Measurements from ENCODE around the gene CIDEB.

DNA sequence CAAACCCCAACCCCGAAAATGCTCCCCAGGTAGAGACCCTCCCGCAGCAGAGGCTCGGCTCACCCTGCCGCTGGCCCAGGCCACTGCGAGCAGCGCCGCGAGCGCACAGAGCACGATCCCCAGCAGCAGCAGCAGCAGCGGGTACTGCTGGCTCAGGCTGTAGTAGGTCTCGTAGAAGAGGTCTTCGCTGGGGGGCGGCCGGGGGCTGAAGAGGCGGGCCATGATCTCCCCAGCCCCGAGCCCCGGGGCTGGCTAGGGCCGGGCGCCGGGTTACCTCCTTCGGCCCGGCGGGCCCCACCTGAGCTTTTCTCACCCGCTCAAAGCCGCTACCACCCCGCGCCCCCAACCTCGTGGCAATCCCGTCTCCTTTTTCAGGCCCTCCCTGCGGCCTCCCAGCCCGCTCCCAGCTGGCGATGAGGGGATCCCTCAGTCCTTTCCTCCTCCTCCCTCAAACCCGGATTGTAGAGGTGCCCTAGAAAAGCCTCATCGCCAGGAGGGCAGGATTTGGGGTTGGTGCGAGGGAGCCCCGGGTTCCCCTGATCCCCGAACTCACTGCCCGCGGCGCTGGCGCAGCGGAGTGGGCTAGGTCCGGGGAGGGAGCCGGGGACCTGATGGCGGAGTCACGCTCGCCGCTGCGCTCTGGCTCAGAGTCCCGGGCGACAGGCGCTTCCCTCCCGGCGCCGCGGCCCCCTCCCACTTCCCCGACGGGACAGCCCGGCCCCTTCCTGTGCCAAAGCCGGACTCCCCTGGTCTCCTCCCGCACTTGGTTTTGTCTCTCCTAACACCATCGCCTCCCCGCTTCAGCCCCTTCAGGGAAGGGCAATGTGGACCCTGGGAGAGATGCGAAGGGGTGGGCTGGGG is 26.9 kb upstream of the CIDEB start, which contains the start of gene ADCY4:
- no peak for TF ChIP-seq CHD2 (IDR thresholded peaks at IDR 0.05; ENCODE audit: low read depth, low read length)
- no peak for TF ChIP-seq ZFYVE20 (CRISPR knock-in tag; IDR thresholded peaks at IDR 0.05; ENCODE audit: borderline replicate concordance, low read depth)
- no peak for TF ChIP-seq CBFB (CRISPR knock-in tag; IDR thresholded peaks at IDR 0.05)
- no peak for TF ChIP-seq NR2F2 (IDR thresholded peaks at IDR 0.05; ENCODE audit: borderline replicate concordance, low read depth)
- TF ChIP-seq, protein P1, sequence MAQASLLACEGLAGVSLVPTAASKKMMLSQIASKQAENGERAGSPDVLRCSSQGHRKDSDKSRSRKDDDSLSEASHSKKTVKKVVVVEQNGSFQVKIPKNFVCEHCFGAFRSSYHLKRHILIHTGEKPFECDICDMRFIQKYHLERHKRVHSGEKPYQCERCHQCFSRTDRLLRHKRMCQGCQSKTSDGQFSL (CRISPR knock-in tag; IDR thresholded peaks at IDR 0.05) = no peak
- TF ChIP-seq, protein P2, sequence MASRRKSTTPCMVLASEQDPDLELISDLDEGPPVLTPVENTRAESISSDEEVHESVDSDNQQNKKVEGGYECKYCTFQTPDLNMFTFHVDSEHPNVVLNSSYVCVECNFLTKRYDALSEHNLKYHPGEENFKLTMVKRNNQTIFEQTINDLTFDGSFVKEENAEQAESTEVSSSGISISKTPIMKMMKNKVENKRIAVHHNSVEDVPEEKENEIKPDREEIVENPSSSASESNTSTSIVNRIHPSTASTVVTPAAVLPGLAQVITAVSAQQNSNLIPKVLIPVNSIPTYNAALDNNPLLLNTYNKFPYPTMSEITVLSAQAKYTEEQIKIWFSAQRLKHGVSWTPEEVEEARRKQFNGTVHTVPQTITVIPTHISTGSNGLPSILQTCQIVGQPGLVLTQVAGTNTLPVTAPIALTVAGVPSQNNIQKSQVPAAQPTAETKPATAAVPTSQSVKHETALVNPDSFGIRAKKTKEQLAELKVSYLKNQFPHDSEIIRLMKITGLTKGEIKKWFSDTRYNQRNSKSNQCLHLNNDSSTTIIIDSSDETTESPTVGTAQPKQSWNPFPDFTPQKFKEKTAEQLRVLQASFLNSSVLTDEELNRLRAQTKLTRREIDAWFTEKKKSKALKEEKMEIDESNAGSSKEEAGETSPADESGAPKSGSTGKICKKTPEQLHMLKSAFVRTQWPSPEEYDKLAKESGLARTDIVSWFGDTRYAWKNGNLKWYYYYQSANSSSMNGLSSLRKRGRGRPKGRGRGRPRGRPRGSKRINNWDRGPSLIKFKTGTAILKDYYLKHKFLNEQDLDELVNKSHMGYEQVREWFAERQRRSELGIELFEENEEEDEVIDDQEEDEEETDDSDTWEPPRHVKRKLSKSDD (CRISPR knock-in tag; IDR thresholded peaks at IDR 0.05; ENCODE audit: low read depth) = no peak
- no peak for TF ChIP-seq ZMYM4 (CRISPR knock-in tag; IDR thresholded peaks at IDR 0.05)
- no peak for TF ChIP-seq ZNF672 (CRISPR knock-in tag; IDR thresholded peaks at IDR 0.05)
- TF ChIP-seq ZKSCAN8 (CRISPR knock-in tag; IDR thresholded peaks at IDR 0.05; ENCODE audit: borderline replicate concordance) = no peak

Data from HepG2 (cell line).